Stimulated activated naive CD4-positive, alpha-beta T cell (primary cell): ENCODE data around the gene POLD1.
"Not testable (repeated sequence)": the region's sequence is repeated elsewhere in the genome, so short reads cannot be mapped to it uniquely, and the experiment has no call there.

Source experiments
- DNase-seq, 6 experiments: peaks; one replicate each; lab custom pipeline; 2025; lab: John Stamatoyannopoulos, UW

POLD1 gene

GRCh38 chr19:50390952-50391351, 6.8 kb downstream of the POLD1 start:
- not testable (repeated sequence) for DNase-seq

GRCh38 chr19:50392759-50393158, 8.6 kb downstream of the POLD1 start:
- DNase-seq, result no peak

GRCh38 chr19:50393589-50393988, 9.4 kb downstream of the POLD1 start:
- DNase-seq, result no peak

GRCh38 chr19:50394017-50394416, 9.9 kb downstream of the POLD1 start:
- no peak for DNase-seq

- DNase-seq, result no peak
These were observed 14.7 kb downstream of the POLD1 start for GRCh38 chr19:50398675-50399367.

GRCh38 chr19:50399368-50399745, 15.2 kb downstream of the POLD1 start:
- no peak for DNase-seq

- no peak for DNase-seq
These were observed 17.7 kb downstream of the POLD1 start for GRCh38 chr19:50401605-50402450.

- DNase-seq, result no peak
These were observed 18.6 kb downstream of the POLD1 start for GRCh38 chr19:50402544-50403301.

GRCh38 chr19:50406156-50406820, 22.1 kb downstream of the POLD1 start:
- DNase-seq, result no peak

GRCh38 chr19:50406829-50407228, 22.7 kb downstream of the POLD1 start:
- DNase-seq, result no peak

- DNase-seq, result no peak
These were observed 25.2 kb downstream of the POLD1 start for GRCh38 chr19:50409347-50409746.

- no peak for DNase-seq
These were observed 26.0 kb downstream of the POLD1 start for GRCh38 chr19:50410109-50410508.

- DNase-seq, result no peak
These were observed 28.3 kb downstream of the POLD1 start for GRCh38 chr19:50412419-50412818.

GRCh38 chr19:50413096-50413495, 28.9 kb downstream of the POLD1 start:
- no peak for DNase-seq

GRCh38 chr19:50413531-50413930, 29.4 kb downstream of the POLD1 start:
- no peak for DNase-seq

- DNase-seq, result peak; percentile 22 to 61 (median 58)
These were observed 30.9 kb downstream of the POLD1 start for GRCh38 chr19:50414864-50415660.

GRCh38 chr19:50415661-50416033, 31.5 kb downstream of the POLD1 start:
- no peak for DNase-seq

GRCh38 chr19:50416034-50416977, 32.2 kb downstream of the POLD1 start:
- DNase-seq, result no peak

- no peak for DNase-seq
These were observed 33.2 kb downstream of the POLD1 start for GRCh38 chr19:50417111-50418081.
